Tibial artery (tissue), 4 donors: ENCODE data around the gene TSPAN18.

Experiments used
- DNase-seq, 2 donors: peaks; one replicate each; pipeline ENCODE4 v3.0.0-alpha.2; 2019
- H3K27ac ChIP-seq, 2 donors: fragments of 200-600 bp; sonication (generic) in 1 of 2; 1 replicate in 1 of 2; 2 replicates in 1 of 2; pipeline ENCODE4 v1.5.1; 2018 to 2019; ENCODE audit warnings: mild to moderate bottlenecking in 1 of 2
- H3K27me3 ChIP-seq, 2 donors: fragments of 200-600 bp; sonication (generic) in 1 of 2; one replicate each; pipeline versions ENCODE4 v1.5.1 to v1.6.0; 2016 to 2019
- H3K36me3 ChIP-seq, 3 donors: fragments of 200-600 bp; sonication (generic) in 2 of 3; one replicate each; pipeline ENCODE4 v1.5.1; 2016 to 2019; ENCODE audit warnings: mild to moderate bottlenecking in 2 of 3
- H3K4me1 ChIP-seq, 4 donors: fragments of 200-600 bp; sonication (generic) in 2 of 4; 1 replicate in 3 of 4; 2 replicates in 1 of 4; pipeline ENCODE4 v1.5.1; 2016 to 2019
- H3K4me3 ChIP-seq, 2 donors: fragments of 200-600 bp; sonication (generic) in 1 of 2; 1 replicate in 1 of 2; 2 replicates in 1 of 2; pipeline ENCODE4 v1.5.1; 2018 to 2019; ENCODE audit warnings: mild to moderate bottlenecking in 2 of 2
- H3K9me3 ChIP-seq, 3 donors: fragments of 200-600 bp; sonication (generic) in 1 of 3; one replicate each; pipeline ENCODE4 v1.5.1; 2016 to 2019
- intact Hi-C: fragments of 100-400 bp; cut with DNase I; formaldehyde crosslinking; loops from one replicate; pipeline ENCODE4 v1.15.0; 2023; ENCODE audit warnings: low total_unique reads
- TF ChIP-seq, protein P1 (sequence below), 2 experiments: fragments of 200-600 bp in 1 of 2; fragments of 450-650 bp in 1 of 2; IDR thresholded peaks; one replicate each; pipeline ENCODE4 v1.5.1; 2017 to 2019; ENCODE audit warnings: antibody characterized with exemption in 2 of 2, mild to moderate bottlenecking in 1 of 2, moderate library complexity in 1 of 2

Gene TSPAN18

GRCh38 chr11:44760917-44761550 is 34.3 kb downstream of the TSPAN18 start:
- peak; percentile 76 to 83 for DNase-seq
- Histone ChIP-seq H3K27me3 (no peaks in the 10 kb centered on the region), H3K4me3 (no peak overlapping the region), H3K4me1 (peaks cover 0 to 66% (median 36%) of the 10 kb centered on the region in 4 donors), H3K36me3 (no peaks in the 10 kb centered on the region), H3K9me3 (no peaks in the 10 kb centered on the region), H3K27ac (peak overlapping the region; percentile 3 to 10)
- TF ChIP-seq, protein P1, sequence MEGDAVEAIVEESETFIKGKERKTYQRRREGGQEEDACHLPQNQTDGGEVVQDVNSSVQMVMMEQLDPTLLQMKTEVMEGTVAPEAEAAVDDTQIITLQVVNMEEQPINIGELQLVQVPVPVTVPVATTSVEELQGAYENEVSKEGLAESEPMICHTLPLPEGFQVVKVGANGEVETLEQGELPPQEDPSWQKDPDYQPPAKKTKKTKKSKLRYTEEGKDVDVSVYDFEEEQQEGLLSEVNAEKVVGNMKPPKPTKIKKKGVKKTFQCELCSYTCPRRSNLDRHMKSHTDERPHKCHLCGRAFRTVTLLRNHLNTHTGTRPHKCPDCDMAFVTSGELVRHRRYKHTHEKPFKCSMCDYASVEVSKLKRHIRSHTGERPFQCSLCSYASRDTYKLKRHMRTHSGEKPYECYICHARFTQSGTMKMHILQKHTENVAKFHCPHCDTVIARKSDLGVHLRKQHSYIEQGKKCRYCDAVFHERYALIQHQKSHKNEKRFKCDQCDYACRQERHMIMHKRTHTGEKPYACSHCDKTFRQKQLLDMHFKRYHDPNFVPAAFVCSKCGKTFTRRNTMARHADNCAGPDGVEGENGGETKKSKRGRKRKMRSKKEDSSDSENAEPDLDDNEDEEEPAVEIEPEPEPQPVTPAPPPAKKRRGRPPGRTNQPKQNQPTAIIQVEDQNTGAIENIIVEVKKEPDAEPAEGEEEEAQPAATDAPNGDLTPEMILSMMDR (IDR thresholded peaks at IDR 0.05), result no peak
- intact Hi-C loops, result no loop called here

- peak overlapping the region; percentile 3 to 10 for H3K27ac ChIP-seq
- peaks cover 0 to 66% (median 38%) of the 10 kb centered on the region in 4 donors for H3K4me1 ChIP-seq
- H3K4me3 ChIP-seq, result no peak overlapping the region
- TF ChIP-seq, protein P1 (IDR thresholded peaks at IDR 0.05), result no peak
- intact Hi-C loops, result no loop called here
- DNase-seq, result peak in 1 of 2 donors; percentile 21
- H3K27me3 ChIP-seq, result no peaks in the 10 kb centered on the region
- no peaks in the 10 kb centered on the region for H3K36me3 ChIP-seq
- no peaks in the 10 kb centered on the region for H3K9me3 ChIP-seq
Observed at GRCh38 chr11:44761551-44761961, 34.8 kb downstream of the TSPAN18 start.

- Histone ChIP-seq H3K27me3 (no peaks in the 10 kb centered on the region), H3K36me3 (no peaks in the 10 kb centered on the region), H3K27ac (no peak overlapping the region), H3K9me3 (no peaks in the 10 kb centered on the region), H3K4me3 (no peak overlapping the region), H3K4me1 (peaks cover 0 to 70% (median 46%) of the 10 kb centered on the region in 4 donors)
- TF ChIP-seq, protein P1 (IDR thresholded peaks at IDR 0.05), result no peak
- peak in 1 of 2 donors; percentile 12 for DNase-seq
- intact Hi-C loops, result no loop called here
Observed at GRCh38 chr11:44763121-44763820, 36.5 kb downstream of the TSPAN18 start.

- DNase-seq, result peak in 1 of 2 donors; percentile 25
- H3K27me3 ChIP-seq, result no peaks in the 10 kb centered on the region
- peaks cover 0 to 70% (median 46%) of the 10 kb centered on the region in 4 donors for H3K4me1 ChIP-seq
- TF ChIP-seq, protein P1 (IDR thresholded peaks at IDR 0.05), result no peak
- peak overlapping the region in 1 of 2 donors; percentile 82 for H3K27ac ChIP-seq
- intact Hi-C loops, result no loop called here
- H3K4me3 ChIP-seq, result no peak overlapping the region
- no peaks in the 10 kb centered on the region for H3K36me3 ChIP-seq
- H3K9me3 ChIP-seq, result no peaks in the 10 kb centered on the region
Observed at GRCh38 chr11:44764583-44764982, 37.8 kb downstream of the TSPAN18 start.

DNA sequence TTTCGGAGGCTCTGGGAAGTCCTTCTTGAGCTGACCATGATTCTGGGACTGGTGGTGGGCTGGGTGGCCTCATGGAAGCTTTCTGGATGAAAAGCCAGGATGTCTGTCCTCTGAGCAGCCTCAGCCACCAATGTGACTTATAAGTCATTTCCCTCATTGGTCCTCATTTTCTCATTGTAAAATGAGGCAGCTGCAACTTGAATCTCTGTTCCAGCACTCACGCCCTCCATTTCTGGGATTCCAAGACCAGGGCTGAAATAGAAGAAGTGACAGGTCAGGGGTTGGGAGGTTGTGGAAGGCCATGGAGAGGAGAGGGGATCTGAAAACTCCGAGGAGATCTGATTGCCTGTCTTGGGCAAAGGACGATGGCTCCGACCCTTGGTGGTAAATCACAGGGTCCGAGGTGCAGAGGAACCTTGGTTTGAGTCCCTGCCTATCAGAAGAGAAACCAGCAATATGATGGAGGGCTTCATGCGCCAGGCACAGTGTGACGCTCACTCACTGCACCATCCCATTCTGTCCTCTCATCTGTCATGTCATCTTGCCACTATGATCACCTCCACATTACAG is 38.3 kb downstream of the TSPAN18 start:
- Histone ChIP-seq H3K4me3 (no peak overlapping the region), H3K36me3 (no peaks in the 10 kb centered on the region), H3K27ac (peak overlapping the region; percentile 82), H3K9me3 (no peaks in the 10 kb centered on the region), H3K4me1 (peaks cover 0 to 67% (median 44%) of the 10 kb centered on the region in 4 donors), H3K27me3 (no peaks in the 10 kb centered on the region)
- intact Hi-C loops, result no loop called here
- TF ChIP-seq, protein P1 (IDR thresholded peaks at IDR 0.05), result no peak
- DNase-seq, result peak in 1 of 2 donors; percentile 32
